Activated T-helper 9 cell treated with anti-CD3 and anti-CD28 coated beads, Interleukin-2, amount 50 U/mL, for 16 hours (primary cell): ENCODE data around the gene SYNPO.

ENCODE experiments used
- DNase-seq: peaks from one replicate; pipeline ENCODE4 v3.0.0-alpha.2; 2020; ENCODE audit warnings: low read depth

SYNPO gene

GRCh38 chr5:150641824-150642566 lies 1.5 kb downstream of the SYNPO start:
- DNase-seq = no peak

- DNase-seq = no peak
These were observed 2.1 kb downstream of the SYNPO start for GRCh38 chr5:150642567-150642927.

- DNase-seq = no peak
These were observed 2.7 kb downstream of the SYNPO start for GRCh38 chr5:150642991-150643710.

GRCh38 chr5:150644058-150644457 lies 3.6 kb downstream of the SYNPO start:
- no peak for DNase-seq

- DNase-seq = no peak
These were observed 4.1 kb downstream of the SYNPO start for GRCh38 chr5:150644514-150644913.

GRCh38 chr5:150645070-150645700 lies 4.7 kb downstream of the SYNPO start:
- no peak for DNase-seq

GRCh38 chr5:150647275-150648251 lies 7.1 kb downstream of the SYNPO start:
- no peak for DNase-seq

GRCh38 chr5:150648294-150649107 lies 8.0 kb downstream of the SYNPO start:
- DNase-seq = no peak

GRCh38 chr5:150649108-150650020 lies 8.9 kb downstream of the SYNPO start:
- no peak for DNase-seq

- DNase-seq = no peak
These were observed 9.9 kb downstream of the SYNPO start for GRCh38 chr5:150650021-150651006.

GRCh38 chr5:150651382-150651781 lies 10.9 kb downstream of the SYNPO start:
- DNase-seq = no peak

GRCh38 chr5:150651924-150652671 lies 11.6 kb downstream of the SYNPO start:
- no peak for DNase-seq

GRCh38 chr5:150653145-150653761 lies 12.8 kb downstream of the SYNPO start:
- DNase-seq = no peak

- no peak for DNase-seq
These were observed 13.5 kb downstream of the SYNPO start for GRCh38 chr5:150653762-150654556.

GRCh38 chr5:150655221-150655620 lies 14.8 kb downstream of the SYNPO start:
- no peak for DNase-seq
